DMS79 treated with DMSO at 0.1 percent for 48 hours (cell line): ENCODE results near the gene HSPBP1.
"Not testable (repeated sequence)": the region's sequence is repeated elsewhere in the genome, so short reads cannot be mapped to it uniquely, and the experiment has no call there.

ENCODE experiments used
- DNase-seq: peaks from one replicate; lab custom pipeline; 2025; lab: John Stamatoyannopoulos, UW

HSPBP1 gene

GRCh38 chr19:55279770-55280643, at the start of gene HSPBP1:
Gene HSPBP1 (minus strand): TSS chr19:55280110. CDS start chr19:55279608, 502 bp downstream.
- DNase-seq, result peak; percentile 90

- not testable (repeated sequence) for DNase-seq
Observed at GRCh38 chr19:55328774-55329318, 48.9 kb upstream of the HSPBP1 start.

- DNase-seq, result no peak
Observed at GRCh38 chr19:55325172-55325571, 45.3 kb upstream of the HSPBP1 start, which contains the start of gene TMEM150B. Gene TMEM150B (minus strand): TSS chr19:55325341. CDS start chr19:55321036, 4,305 bp downstream.

- DNase-seq, result no peak
Observed at GRCh38 chr19:55324662-55325061, 44.8 kb upstream of the HSPBP1 start.

- no peak for DNase-seq
Observed at GRCh38 chr19:55322204-55322885, 42.4 kb upstream of the HSPBP1 start.

GRCh38 chr19:55321466-55322137, 41.7 kb upstream of the HSPBP1 start:
- no peak for DNase-seq

GRCh38 chr19:55320844-55321419, 41.0 kb upstream of the HSPBP1 start:
- DNase-seq, result no peak

GRCh38 chr19:55319785-55320184, 39.9 kb upstream of the HSPBP1 start:
- no peak for DNase-seq

GRCh38 chr19:55316646-55317045, 36.7 kb upstream of the HSPBP1 start:
- no peak for DNase-seq

GRCh38 chr19:55315956-55316525, 36.1 kb upstream of the HSPBP1 start:
- no peak for DNase-seq

- no peak for DNase-seq
Observed at GRCh38 chr19:55314396-55314795, 34.5 kb upstream of the HSPBP1 start.

- DNase-seq, result no peak
Observed at GRCh38 chr19:55312621-55313512, 33.0 kb upstream of the HSPBP1 start.

GRCh38 chr19:55311797-55312196, 31.9 kb upstream of the HSPBP1 start:
- no peak for DNase-seq

- no peak for DNase-seq
Observed at GRCh38 chr19:55311397-55311796, 31.5 kb upstream of the HSPBP1 start.

- DNase-seq, result no peak
Observed at GRCh38 chr19:55310498-55310897, 30.6 kb upstream of the HSPBP1 start.

- no peak for DNase-seq
Observed at GRCh38 chr19:55309448-55309847, 29.5 kb upstream of the HSPBP1 start.

- DNase-seq, result no peak
Observed at GRCh38 chr19:55308281-55308680, 28.4 kb upstream of the HSPBP1 start.

- no peak for DNase-seq
Observed at GRCh38 chr19:55306712-55307111, 26.8 kb upstream of the HSPBP1 start.

GRCh38 chr19:55305983-55306562, 26.2 kb upstream of the HSPBP1 start:
- no peak for DNase-seq

GRCh38 chr19:55305491-55305890, 25.6 kb upstream of the HSPBP1 start:
- DNase-seq, result no peak
